HepG2 (cell line): ENCODE measurements around the gene ZNF547. TPM values are rescaled to one million over a fixed set of nuclear protein-coding genes. Genes with fewer than 3 reads are reported as not detected.
A peak's percentile ranks its signal among the peaks of the same experiment; 100 is the strongest.

Source experiments
- ARNT ChIP-seq: fragments of 450-650 bp; IDR thresholded peaks from 2 replicates; pipeline ENCODE4 v1.6.1; 2017
- CBX1 ChIP-seq: IDR thresholded peaks from one replicate; pipeline ENCODE4 v1.6.1; 2016; ENCODE audit warnings: antibody characterized with exemption, low read depth
- CBX5 ChIP-seq: sonication (generic); formaldehyde crosslinking; IDR thresholded peaks from 2 replicates; pipeline ENCODE4 v1.4.0; 2020; ENCODE audit warnings: missing genetic modification reagents, borderline replicate concordance
- CREM ChIP-seq, 2 experiments: sonication (generic) in 1 of 2; formaldehyde crosslinking in 1 of 2; IDR thresholded peaks; 2 replicates each; pipeline versions ENCODE4 v1.4.0 to v1.6.1; 2016 to 2020; ENCODE audit warnings: antibody characterized with exemption in 1 of 2, mild to moderate bottlenecking in 1 of 2, missing genetic modification reagents in 1 of 2
- FOSL1 ChIP-seq: sonication (generic); formaldehyde crosslinking; IDR thresholded peaks from 2 replicates; pipeline ENCODE4 v1.9.0; 2021; ENCODE audit warnings: missing genetic modification reagents, borderline replicate concordance
- FOXA3 ChIP-seq: IDR thresholded peaks from 2 replicates; pipeline ENCODE4 v1.6.1; 2016; ENCODE audit warnings: missing genetic modification reagents, missing compliant biosample characterization
- GATAD1 ChIP-seq: IDR thresholded peaks from 2 replicates; pipeline ENCODE4 v1.6.1; 2016; ENCODE audit warnings: missing genetic modification reagents, missing compliant biosample characterization
- GATAD2A ChIP-seq: IDR thresholded peaks from 2 replicates; pipeline ENCODE4 v1.6.1; 2016
- HOXA3 ChIP-seq: sonication (generic); formaldehyde crosslinking; IDR thresholded peaks from 2 replicates; pipeline ENCODE4 v1.5.0; 2020; ENCODE audit warnings: missing genetic modification reagents
- KDM3A ChIP-seq: IDR thresholded peaks from 2 replicates; pipeline ENCODE4 v1.6.1; 2018; ENCODE audit warnings: low read depth, missing compliant biosample characterization
- KDM5B ChIP-seq: sonication (generic); formaldehyde crosslinking; IDR thresholded peaks from 2 replicates; pipeline ENCODE4 v1.4.0; 2020; ENCODE audit warnings: missing genetic modification reagents, mild to moderate bottlenecking, borderline replicate concordance
- KMT2B ChIP-seq: IDR thresholded peaks from 2 replicates; pipeline ENCODE4 v1.6.1; 2016; ENCODE audit warnings: missing genetic modification reagents, missing compliant biosample characterization
- PCBP2 ChIP-seq: fragments of 200-400 bp; formaldehyde crosslinking; optimal IDR thresholded peaks from 2 replicates; pipeline ENCODE3; 2018; ENCODE audit warnings: low read length, low read depth; ENCODE audit not compliant: poor library complexity, severe bottlenecking
- PPARG ChIP-seq: conservative IDR thresholded peaks from 2 replicates; pipeline ENCODE4 v1.6.1; 2016; ENCODE audit warnings: missing biosample characterization, missing genetic modification reagents
- RBAK ChIP-seq: sonication (generic); formaldehyde crosslinking; IDR thresholded peaks from 2 replicates; pipeline ENCODE4 v1.5.1; 2020; ENCODE audit warnings: mild to moderate bottlenecking, missing genetic modification reagents
- TEAD3 ChIP-seq: optimal IDR thresholded peaks from 2 replicates; pipeline ENCODE3; 2016; ENCODE audit warnings: borderline replicate concordance
- TGIF2 ChIP-seq: IDR thresholded peaks from 2 replicates; pipeline ENCODE4 v1.6.1; 2016; ENCODE audit warnings: control low read depth, missing compliant biosample characterization
- THAP11 ChIP-seq: IDR thresholded peaks from 2 replicates; pipeline ENCODE4 v1.6.1; 2016; ENCODE audit warnings: missing biosample characterization, missing genetic modification reagents
- ZNF10 ChIP-seq: sonication (generic); formaldehyde crosslinking; IDR thresholded peaks from 2 replicates; pipeline ENCODE4 v1.4.0; 2020; ENCODE audit warnings: mild to moderate bottlenecking, low read depth, missing genetic modification reagents, borderline replicate concordance
- ZNF224 ChIP-seq: sonication (generic); formaldehyde crosslinking; IDR thresholded peaks from 2 replicates; pipeline ENCODE4 v1.5.0; 2020; ENCODE audit warnings: mild to moderate bottlenecking, missing genetic modification reagents
- ZNF614 ChIP-seq: IDR thresholded peaks from 2 replicates; pipeline ENCODE4 v1.6.1; 2018; ENCODE audit warnings: missing biosample characterization, missing genetic modification reagents, inconsistent platforms, borderline replicate concordance
- ZNF766 ChIP-seq: sonication (generic); formaldehyde crosslinking; IDR thresholded peaks from 2 replicates; pipeline ENCODE4 v1.5.0; 2020; ENCODE audit warnings: missing genetic modification reagents, borderline replicate concordance
- polyA plus RNA-seq, 8 experiments: library from polyadenylated mRNA; depleted of rRNA in 3 of 8; stranded (reverse) in 7 of 8; unstranded in 1 of 8; fragments of >200 nt; fragmentation: Illumina TruSeq in 4 of 8; extraction: Trizol in 4 of 8; gene quantifications; 2 replicates each; pipeline versions ENCODE4 v1.2.1 to v1.2.3, GENCODE V29; 2011 to 2016; ENCODE audit warnings: low read depth in 4 of 8, missing spikeins in 1 of 8, mixed read lengths in 1 of 8; ENCODE audit not compliant: insufficient read depth in 1 of 8
- total RNA-seq, 5 experiments: library from RNA; depleted of rRNA; stranded (reverse); fragments of >200 nt; fragmentation: Illumina TruSeq; extraction: Trizol; gene quantifications; 2 replicates each; pipeline ENCODE4 v1.2.3, GENCODE V29; 2016; ENCODE audit warnings: low read depth in 1 of 5
- TF ChIP-seq, protein P1 (sequence below): IDR thresholded peaks from 2 replicates; pipeline ENCODE4 v1.6.1; 2012; ENCODE audit warnings: low read depth, low read length, improper control_type of control experiment
- TF ChIP-seq, protein P2 (sequence below): sonication (generic); formaldehyde crosslinking; IDR thresholded peaks from 2 replicates; pipeline ENCODE4 v1.4.0; 2020; ENCODE audit warnings: missing genetic modification reagents
- TF ChIP-seq, protein P3 (sequence below): sonication (generic); formaldehyde crosslinking; IDR thresholded peaks from 2 replicates; pipeline ENCODE4 v1.4.0; 2020; ENCODE audit warnings: mild to moderate bottlenecking, missing genetic modification reagents
- TF ChIP-seq, protein P4 (sequence below): sonication (generic); formaldehyde crosslinking; IDR thresholded peaks from 2 replicates; pipeline ENCODE4 v1.5.0; 2020; ENCODE audit warnings: mild to moderate bottlenecking, missing genetic modification reagents

The ZNF547 gene
- total and polyA plus RNA-seq, 2 of the 13 experiments (the other 11 are each of a cell fraction or from before 2014, with no cell fraction given): 2.0 to 2.6 TPM

- TF ChIP-seq, protein P1, sequence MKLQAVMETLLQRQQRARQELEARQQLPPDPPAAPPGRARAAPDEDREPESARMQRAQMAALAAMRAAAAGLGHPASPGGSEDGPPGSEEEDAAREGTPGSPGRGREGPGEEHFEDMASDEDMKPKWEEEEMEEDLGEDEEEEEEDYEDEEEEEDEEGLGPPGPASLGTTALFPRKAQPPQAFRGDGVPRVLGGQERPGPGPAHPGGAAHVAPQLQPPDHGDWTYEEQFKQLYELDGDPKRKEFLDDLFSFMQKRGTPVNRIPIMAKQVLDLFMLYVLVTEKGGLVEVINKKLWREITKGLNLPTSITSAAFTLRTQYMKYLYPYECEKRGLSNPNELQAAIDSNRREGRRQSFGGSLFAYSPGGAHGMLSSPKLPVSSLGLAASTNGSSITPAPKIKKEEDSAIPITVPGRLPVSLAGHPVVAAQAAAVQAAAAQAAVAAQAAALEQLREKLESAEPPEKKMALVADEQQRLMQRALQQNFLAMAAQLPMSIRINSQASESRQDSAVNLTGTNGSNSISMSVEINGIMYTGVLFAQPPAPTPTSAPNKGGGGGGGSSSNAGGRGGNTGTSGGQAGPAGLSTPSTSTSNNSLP: no peak
- peak; percentile 20; the same call in 1 of the 2 replicates for TF ChIP-seq ZNF614 (CRISPR knock-in tag)
- no peak for TF ChIP-seq FOSL1 (CRISPR knock-in tag)
- no peak for TF ChIP-seq ZNF766 (CRISPR knock-in tag)
- peak; percentile 98 for TF ChIP-seq GATAD1 (CRISPR knock-in tag)
- TF ChIP-seq KMT2B (CRISPR knock-in tag): peak; percentile 83
- TF ChIP-seq ZNF10 (CRISPR knock-in tag): no peak
- 0 out of 2 replicates have a peak, but pooled peaks have one; percentile 9 for TF ChIP-seq GATAD2A (CRISPR knock-in tag)
- TF ChIP-seq CREM (IDR thresholded peaks at IDR 0.05): peak; percentile 99
- TF ChIP-seq CREM (CRISPR knock-in tag; IDR thresholded peaks at IDR 0.05): peak; percentile 84
- 0 out of 2 replicates have a peak, but pooled peaks have one; percentile 37 for TF ChIP-seq KDM3A (CRISPR knock-in tag)
- no peak for TF ChIP-seq CBX1
- 0 out of 2 replicates have a peak, but pooled peaks have one; percentile 46 for TF ChIP-seq ZNF224 (CRISPR knock-in tag)
- TF ChIP-seq THAP11 (CRISPR knock-in tag): peak; percentile 99
- no peak for TF ChIP-seq PPARG (CRISPR knock-in tag)
- peak; percentile 43 for TF ChIP-seq FOXA3 (CRISPR knock-in tag)
- TF ChIP-seq TEAD3 (CRISPR knock-in tag): peak; percentile 21
- TF ChIP-seq RBAK (CRISPR knock-in tag): no peak
- TF ChIP-seq, protein P2, sequence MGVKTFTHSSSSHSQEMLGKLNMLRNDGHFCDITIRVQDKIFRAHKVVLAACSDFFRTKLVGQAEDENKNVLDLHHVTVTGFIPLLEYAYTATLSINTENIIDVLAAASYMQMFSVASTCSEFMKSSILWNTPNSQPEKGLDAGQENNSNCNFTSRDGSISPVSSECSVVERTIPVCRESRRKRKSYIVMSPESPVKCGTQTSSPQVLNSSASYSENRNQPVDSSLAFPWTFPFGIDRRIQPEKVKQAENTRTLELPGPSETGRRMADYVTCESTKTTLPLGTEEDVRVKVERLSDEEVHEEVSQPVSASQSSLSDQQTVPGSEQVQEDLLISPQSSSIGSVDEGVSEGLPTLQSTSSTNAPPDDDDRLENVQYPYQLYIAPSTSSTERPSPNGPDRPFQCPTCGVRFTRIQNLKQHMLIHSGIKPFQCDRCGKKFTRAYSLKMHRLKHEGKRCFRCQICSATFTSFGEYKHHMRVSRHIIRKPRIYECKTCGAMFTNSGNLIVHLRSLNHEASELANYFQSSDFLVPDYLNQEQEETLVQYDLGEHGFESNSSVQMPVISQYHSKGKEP: no peak
- TF ChIP-seq, protein P3, sequence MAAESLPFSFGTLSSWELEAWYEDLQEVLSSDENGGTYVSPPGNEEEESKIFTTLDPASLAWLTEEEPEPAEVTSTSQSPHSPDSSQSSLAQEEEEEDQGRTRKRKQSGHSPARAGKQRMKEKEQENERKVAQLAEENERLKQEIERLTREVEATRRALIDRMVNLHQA: no peak
- TF ChIP-seq TGIF2 (CRISPR knock-in tag): peak; percentile 49; the same call in 1 of the 2 replicates
- peak; percentile 89 for TF ChIP-seq HOXA3
- no peak for TF ChIP-seq CBX5
- peak; percentile 31; the same call in 1 of the 2 replicates for TF ChIP-seq KDM5B (CRISPR knock-in tag)
- TF ChIP-seq, protein P4, sequence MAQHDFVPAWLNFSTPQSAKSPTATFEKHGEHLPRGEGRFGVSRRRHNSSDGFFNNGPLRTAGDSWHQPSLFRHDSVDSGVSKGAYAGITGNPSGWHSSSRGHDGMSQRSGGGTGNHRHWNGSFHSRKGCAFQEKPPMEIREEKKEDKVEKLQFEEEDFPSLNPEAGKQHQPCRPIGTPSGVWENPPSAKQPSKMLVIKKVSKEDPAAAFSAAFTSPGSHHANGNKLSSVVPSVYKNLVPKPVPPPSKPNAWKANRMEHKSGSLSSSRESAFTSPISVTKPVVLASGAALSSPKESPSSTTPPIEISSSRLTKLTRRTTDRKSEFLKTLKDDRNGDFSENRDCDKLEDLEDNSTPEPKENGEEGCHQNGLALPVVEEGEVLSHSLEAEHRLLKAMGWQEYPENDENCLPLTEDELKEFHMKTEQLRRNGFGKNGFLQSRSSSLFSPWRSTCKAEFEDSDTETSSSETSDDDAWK (CRISPR knock-in tag): no peak
- no peak for TF ChIP-seq ARNT
- TF ChIP-seq PCBP2: no peak
These were observed 12.2 kb upstream of the ZNF547 start, which contains the start of gene ZNF304 (continued) for GRCh38 chr19:57350877-57351805.
